Measurements from ENCODE around the gene SLC38A2. TPM values are rescaled to one million over a fixed set of nuclear protein-coding genes. Genes with fewer than 3 reads are reported as not detected.
"Not testable (repeated sequence)": the region's sequence is repeated elsewhere in the genome, so short reads cannot be mapped to it uniquely, and the experiment has no call there.

The SLC38A2 gene
- total RNA-seq, 8 experiments from 2014 or later, result 67.2 to 381 (median 117) TPM

DNA sequence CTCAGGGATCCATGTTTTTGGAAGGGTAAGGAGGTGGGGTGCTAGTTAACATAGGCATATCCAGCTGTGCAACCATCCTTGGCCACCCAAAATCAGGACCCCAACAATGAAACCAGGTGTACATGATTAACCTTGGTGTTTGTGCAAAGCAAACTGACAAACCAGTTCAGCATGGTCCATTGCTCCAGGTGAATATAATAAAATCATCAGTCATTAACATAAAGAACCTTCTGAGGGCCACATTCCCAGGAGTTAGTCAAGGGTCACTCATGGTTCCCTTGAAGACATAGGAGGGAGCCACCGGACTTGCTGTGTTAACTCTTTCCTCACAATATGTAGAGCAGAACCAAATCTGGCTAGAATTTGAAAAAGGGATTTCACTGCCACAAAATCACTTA is 17.8 kb downstream of the SLC38A2 start:
- Histone ChIP-seq H3K4me1 (replicated peaks in 1 of 2) (no peaks in the 10 kb centered on the region), H3K27ac (no peak overlapping the region), H3K4me3 (no peak overlapping the region)
- 0 to 70% (median 20%) methylated on average over 1 of the region's 1 CpG; no CpG with 5 or more reads in 5 of the 10 experiments for WGBS, 10 experiments
- ATAC-seq (replicated peaks in 6 of 8), result peak in 1 of 8 experiments; percentile 2
- in situ Hi-C loops (cut with MboI; ENCODE audit: low pct_unique_long_range_greater_than_20kb in 2 of 9, low sequenced_read_pairs in 9 of 9, unreplicated experiment in 9 of 9), result loop anchor here in 2 of 9 experiments (25.0 kb wide), 1 partner anchor 92 kb away; the partner anchor contains the start of gene SLC38A1 (in 2 of the 2)

GRCh38 chr12:46354111-46354801 is 18.3 kb downstream of the SLC38A2 start:
- no peak overlapping the region for H3K27ac ChIP-seq
- no peaks in the 10 kb centered on the region for H3K4me1 ChIP-seq (replicated peaks in 1 of 2)
- no peak for ATAC-seq (replicated peaks in 6 of 8)
- in situ Hi-C loops (cut with MboI; ENCODE audit: low pct_unique_long_range_greater_than_20kb in 2 of 9, low sequenced_read_pairs in 9 of 9, unreplicated experiment in 9 of 9), result loop anchor here in 2 of 9 experiments (25.0 kb wide), 1 partner anchor 92 kb away; the partner anchor contains the start of gene SLC38A1 (in 2 of the 2)
- H3K4me3 ChIP-seq, result no peak overlapping the region
- 22 to 91% (median 64%) methylated on average over 1 to 5 of the region's 5 CpGs; no CpG with 5 or more reads in 2 of the 10 experiments for WGBS, 10 experiments

DNA sequence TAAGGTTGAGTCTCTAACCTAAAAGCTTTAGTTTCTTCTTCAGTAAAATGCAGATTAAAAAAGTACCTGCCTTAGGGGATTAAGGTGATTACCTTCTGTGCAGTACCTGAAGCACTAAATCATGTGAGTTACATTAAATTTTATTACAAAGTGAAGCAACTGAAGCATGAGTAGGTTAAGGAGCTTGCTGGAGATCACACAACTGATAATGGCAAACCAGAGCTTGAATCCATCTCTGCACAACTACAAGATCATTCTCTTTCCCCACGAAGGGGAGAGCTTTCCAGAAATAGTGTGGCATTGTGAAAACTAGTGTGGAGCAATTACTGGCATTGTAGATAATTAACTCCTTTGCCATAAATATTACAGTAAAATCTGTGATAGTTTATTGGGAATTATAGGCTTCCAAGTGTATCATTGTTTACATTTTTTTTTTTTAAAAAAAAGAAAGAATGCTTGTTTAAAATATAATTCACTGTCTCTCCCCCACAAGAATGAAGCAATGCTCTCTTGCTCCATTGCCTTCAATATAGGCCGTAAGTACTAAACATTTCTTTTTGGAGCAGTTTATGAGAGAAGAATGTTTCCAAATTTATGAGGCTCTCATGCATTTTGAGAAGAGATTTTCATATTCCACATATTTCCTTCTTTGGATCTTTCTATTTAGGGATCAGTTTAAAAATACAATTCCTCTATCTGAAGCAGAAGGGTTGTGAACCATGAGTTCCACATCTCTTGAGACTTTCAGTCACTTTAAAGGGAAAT is 20.5 kb downstream of the SLC38A2 start:
- no peak overlapping the region for H3K27ac ChIP-seq
- no peaks in the 10 kb centered on the region for H3K4me1 ChIP-seq (replicated peaks in 1 of 2)
- ATAC-seq (replicated peaks in 6 of 8), result no peak
- WGBS, 10 experiments, result 16 to 100% (median 81%) methylated on average over 1 to 2 of the region's 2 CpGs; no CpG with 5 or more reads in 2 of the 10 experiments
- H3K4me3 ChIP-seq, result no peak overlapping the region
- in situ Hi-C loops (cut with MboI; ENCODE audit: low pct_unique_long_range_greater_than_20kb in 2 of 9, low sequenced_read_pairs in 9 of 9, unreplicated experiment in 9 of 9), result loop anchor here in 2 of 9 experiments (25.0 kb wide), 1 partner anchor 90 kb away; the partner anchor contains the start of gene SLC38A1 (in 2 of the 2)

- Histone ChIP-seq H3K4me3 (no peak overlapping the region), H3K27ac (no peak overlapping the region), H3K4me1 (replicated peaks in 1 of 2) (no peaks in the 10 kb centered on the region)
- ATAC-seq (replicated peaks in 6 of 8), result no peak
- WGBS, 10 experiments, result 0 to 80% (median 52%) methylated on average over 1 of the region's 1 CpG
- in situ Hi-C loops (cut with MboI; ENCODE audit: low pct_unique_long_range_greater_than_20kb in 2 of 9, low sequenced_read_pairs in 9 of 9, unreplicated experiment in 9 of 9), result loop anchor here in 2 of 9 experiments (25.0 kb wide), 1 partner anchor 89 kb away; the partner anchor contains the start of gene SLC38A1 (in 2 of the 2)
These were observed 21.4 kb downstream of the SLC38A2 start for GRCh38 chr12:46351138-46351537.

DNA sequence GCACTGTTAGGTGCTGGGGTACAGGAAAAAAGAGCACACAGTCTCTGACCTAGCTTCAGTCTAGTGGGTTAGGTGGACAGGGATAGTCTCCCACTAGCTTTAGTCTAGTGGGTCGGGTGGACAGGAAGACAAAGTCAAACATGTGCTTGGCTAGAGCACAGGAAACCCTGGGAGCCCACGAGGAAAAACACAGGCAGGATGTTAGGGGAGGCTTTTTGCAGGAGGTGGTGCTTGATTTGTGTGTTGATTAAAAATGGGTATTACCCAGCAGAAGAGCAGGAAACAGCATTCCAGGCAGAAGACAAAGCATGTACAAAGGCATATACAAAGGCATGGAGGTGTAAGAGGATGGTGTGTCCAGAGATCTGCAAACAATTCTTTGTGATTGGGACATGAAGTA is 23.3 kb downstream of the SLC38A2 start:
- WGBS, 10 experiments, result 20 to 92% methylated on average over 1 to 2 of the region's 2 CpGs; no CpG with 5 or more reads in 8 of the 10 experiments
- no peaks in the 10 kb centered on the region for H3K4me1 ChIP-seq (replicated peaks in 1 of 2)
- H3K27ac ChIP-seq, result no peak overlapping the region
- in situ Hi-C loops (cut with MboI; ENCODE audit: low pct_unique_long_range_greater_than_20kb in 2 of 9, low sequenced_read_pairs in 9 of 9, unreplicated experiment in 9 of 9), result no loop called here
- no peak for ATAC-seq (replicated peaks in 6 of 8)
- H3K4me3 ChIP-seq, result no peak overlapping the region

- Histone ChIP-seq H3K27ac (no peak overlapping the region), H3K4me3 (no peak overlapping the region), H3K4me1 (replicated peaks in 1 of 2) (no peaks in the 10 kb centered on the region)
- 83 to 100% (median 100%) methylated on average over 1 to 3 of the region's 3 CpGs; no CpG with 5 or more reads in 4 of the 10 experiments for WGBS, 10 experiments
- in situ Hi-C loops (cut with MboI; ENCODE audit: low pct_unique_long_range_greater_than_20kb in 2 of 9, low sequenced_read_pairs in 9 of 9, unreplicated experiment in 9 of 9), result no loop called here
- no peak for ATAC-seq (replicated peaks in 6 of 8)
These were observed 29.3 kb downstream of the SLC38A2 start for GRCh38 chr12:46343118-46343852.

DNA sequence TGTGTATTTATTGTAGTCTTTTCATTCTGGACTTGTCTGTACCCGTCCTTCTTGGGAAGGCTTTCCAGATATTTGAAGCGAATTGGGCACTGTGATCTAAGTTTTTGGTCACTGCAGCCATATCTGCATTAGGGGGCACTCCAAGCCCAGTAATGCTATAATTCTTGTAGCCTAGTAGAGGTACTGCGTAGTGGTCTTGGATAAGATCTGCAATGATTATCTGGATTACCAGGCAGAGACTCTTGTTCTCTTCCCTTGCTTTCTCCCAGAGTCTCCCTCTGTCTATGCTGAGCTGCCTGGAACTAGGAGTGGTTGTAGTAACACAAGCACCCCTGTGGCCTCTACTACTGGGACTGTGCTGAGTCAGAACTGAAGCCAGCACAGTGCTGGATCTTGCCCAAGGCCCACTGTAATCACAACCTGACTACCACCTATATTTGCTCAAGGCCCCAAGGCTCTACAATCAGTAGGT is 30.0 kb downstream of the SLC38A2 start:
- in situ Hi-C loops (cut with MboI; ENCODE audit: low pct_unique_long_range_greater_than_20kb in 2 of 9, low sequenced_read_pairs in 9 of 9, unreplicated experiment in 9 of 9), result no loop called here
- Histone ChIP-seq H3K4me3 (no peak overlapping the region), H3K4me1 (replicated peaks in 1 of 2) (no peaks in the 10 kb centered on the region), H3K27ac (no peak overlapping the region)
- ATAC-seq (replicated peaks in 6 of 8), result peak in 5 of 8 experiments; percentile 42 to 88 (median 85)
- 40 to 100% (median 63%) methylated on average over 1 to 3 of the region's 3 CpGs; no CpG with 5 or more reads in 2 of the 10 experiments for WGBS, 10 experiments

DNA sequence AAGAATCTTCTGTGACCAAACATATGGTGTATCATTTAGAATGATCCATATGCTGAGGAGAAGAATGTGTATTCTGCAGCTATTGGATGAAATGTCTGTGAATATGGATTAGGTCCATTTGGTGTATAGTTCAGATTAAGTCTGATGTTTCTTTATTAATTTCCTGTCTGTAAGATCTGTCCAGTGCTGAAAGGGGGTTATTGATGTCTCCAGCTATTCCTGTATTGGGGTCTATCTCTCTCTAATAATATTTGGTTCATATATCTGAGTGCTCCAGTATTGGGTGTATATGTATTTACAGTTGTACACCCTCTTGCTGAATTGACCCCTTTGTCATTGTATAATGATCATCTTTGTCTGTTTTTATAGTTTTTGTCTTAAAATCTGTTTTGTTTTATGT is 33.5 kb downstream of the SLC38A2 start:
- Histone ChIP-seq H3K4me3 (no peak overlapping the region), H3K4me1 (replicated peaks in 1 of 2) (no peaks in the 10 kb centered on the region), H3K27ac (no peak overlapping the region)
- in situ Hi-C loops (cut with MboI; ENCODE audit: low pct_unique_long_range_greater_than_20kb in 2 of 9, low sequenced_read_pairs in 9 of 9, unreplicated experiment in 9 of 9), result no loop called here
- ATAC-seq (replicated peaks in 6 of 8), result no peak

GRCh38 chr12:46332260-46332659 is 40.3 kb downstream of the SLC38A2 start:
- Histone ChIP-seq H3K4me3 (no peak overlapping the region), H3K4me1 (replicated peaks in 1 of 2) (no peaks in the 10 kb centered on the region), H3K27ac (no peak overlapping the region)
- in situ Hi-C loops (cut with MboI; ENCODE audit: low pct_unique_long_range_greater_than_20kb in 2 of 9, low sequenced_read_pairs in 9 of 9, unreplicated experiment in 9 of 9), result no loop called here
- 0 to 100% (median 72%) methylated on average over 1 to 3 of the region's 3 CpGs for WGBS, 10 experiments
- ATAC-seq (replicated peaks in 6 of 8), result peak in 1 of 8 experiments; percentile 20

GRCh38 chr12:46325075-46325474 is 47.5 kb downstream of the SLC38A2 start:
- WGBS, 10 experiments, result 74 to 100% (median 86%) methylated on average over 2 to 5 of the region's 5 CpGs; no CpG with 5 or more reads in 4 of the 10 experiments
- H3K27ac ChIP-seq; H3K4me3 ChIP-seq; H3K4me1 ChIP-seq (replicated peaks in 1 of 2); ATAC-seq (replicated peaks in 6 of 8); in situ Hi-C loops (cut with MboI; ENCODE audit: low pct_unique_long_range_greater_than_20kb in 2 of 9, low sequenced_read_pairs in 9 of 9, unreplicated experiment in 9 of 9): not testable (repeated sequence)

GRCh38 chr12:46320731-46321130 is 51.8 kb downstream of the SLC38A2 start:
- Histone ChIP-seq H3K4me3 (no peak overlapping the region), H3K4me1 (replicated peaks in 1 of 2) (no peaks in the 10 kb centered on the region), H3K27ac (no peak overlapping the region)
- in situ Hi-C loops (cut with MboI; ENCODE audit: low pct_unique_long_range_greater_than_20kb in 2 of 9, low sequenced_read_pairs in 9 of 9, unreplicated experiment in 9 of 9), result no loop called here
- 40 to 100% (median 76%) methylated on average over 1 of the region's 1 CpG; no CpG with 5 or more reads in 2 of the 10 experiments for WGBS, 10 experiments
- ATAC-seq (replicated peaks in 6 of 8), result no peak

DNA sequence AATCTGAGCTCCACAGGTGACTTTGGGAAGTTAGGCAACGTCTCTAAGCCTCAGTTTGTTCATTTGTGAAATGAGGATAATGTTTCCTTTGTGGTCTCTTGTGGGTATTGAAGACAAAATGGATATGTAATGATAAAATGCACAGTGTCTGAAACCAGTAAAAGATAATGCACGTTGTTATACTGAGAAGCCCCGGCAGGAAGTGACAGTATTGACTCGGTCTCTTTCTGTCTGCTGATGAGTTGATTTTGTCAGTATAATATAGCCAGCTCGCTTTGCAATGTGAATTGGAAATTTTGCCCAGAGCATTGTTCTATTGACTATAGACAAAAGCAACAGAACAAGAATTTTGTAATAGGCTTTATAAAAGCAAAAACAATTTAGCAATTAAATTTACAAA is 54.5 kb downstream of the SLC38A2 start:
- Histone ChIP-seq H3K27ac (no peak overlapping the region), H3K4me1 (replicated peaks in 1 of 2) (no peaks in the 10 kb centered on the region), H3K4me3 (no peak overlapping the region)
- ATAC-seq (replicated peaks in 6 of 8), result no peak
- WGBS, 10 experiments, result 68 to 77% (median 72%) methylated on average over 2 to 5 of the region's 5 CpGs; no CpG with 5 or more reads in 2 of the 10 experiments
- in situ Hi-C loops (cut with MboI; ENCODE audit: low pct_unique_long_range_greater_than_20kb in 2 of 9, low sequenced_read_pairs in 9 of 9, unreplicated experiment in 9 of 9), result no loop called here
